NCI-H748 treated with DMSO at 0.1 percent for 48 hours (cell line): ENCODE data around the gene FARS2.

Experiments used
- DNase-seq: peaks from one replicate; lab custom pipeline; 2025; lab: John Stamatoyannopoulos, UW

The FARS2 gene

GRCh38 chr6:5260661-5261544, at the start of gene FARS2, which contains the start of gene LYRM4:
FARS2 (plus strand) TSS chr6:5261513.
LYRM4 (minus strand) TSS chr6:5260950; CDS start chr6:5260733, 217 bp downstream.
- peak; percentile 87 for DNase-seq

- no peak for DNase-seq
Measured at GRCh38 chr6:5213836-5214235, 47.5 kb upstream of the FARS2 start.

- no peak for DNase-seq
Measured at GRCh38 chr6:5214570-5215052, 46.7 kb upstream of the FARS2 start.

- no peak for DNase-seq
Measured at GRCh38 chr6:5215159-5215558, 46.2 kb upstream of the FARS2 start.

- DNase-seq = no peak
Measured at GRCh38 chr6:5215799-5216198, 45.5 kb upstream of the FARS2 start.

GRCh38 chr6:5217356-5217755, 44.0 kb upstream of the FARS2 start:
- DNase-seq = no peak

GRCh38 chr6:5219011-5219691, 42.2 kb upstream of the FARS2 start:
- no peak for DNase-seq

- no peak for DNase-seq
Measured at GRCh38 chr6:5220443-5220842, 40.9 kb upstream of the FARS2 start.

GRCh38 chr6:5223309-5223708, 38.0 kb upstream of the FARS2 start:
- DNase-seq = no peak

- DNase-seq = no peak
Measured at GRCh38 chr6:5229356-5229755, 32.0 kb upstream of the FARS2 start.

- no peak for DNase-seq
Measured at GRCh38 chr6:5230081-5230480, 31.2 kb upstream of the FARS2 start.

GRCh38 chr6:5231289-5231688, 30.0 kb upstream of the FARS2 start:
- no peak for DNase-seq

GRCh38 chr6:5234874-5235273, 26.4 kb upstream of the FARS2 start:
- no peak for DNase-seq

- no peak for DNase-seq
Measured at GRCh38 chr6:5235830-5236229, 25.5 kb upstream of the FARS2 start.

- DNase-seq = no peak
Measured at GRCh38 chr6:5237805-5238204, 23.5 kb upstream of the FARS2 start.

GRCh38 chr6:5238336-5238735, 23.0 kb upstream of the FARS2 start:
- DNase-seq = no peak

- DNase-seq = no peak
Measured at GRCh38 chr6:5241252-5241651, 20.1 kb upstream of the FARS2 start.

- no peak for DNase-seq
Measured at GRCh38 chr6:5243069-5243468, 18.2 kb upstream of the FARS2 start.

- DNase-seq = no peak
Measured at GRCh38 chr6:5246141-5247097, 14.9 kb upstream of the FARS2 start.

GRCh38 chr6:5247201-5247600, 14.1 kb upstream of the FARS2 start:
- DNase-seq = no peak

GRCh38 chr6:5248302-5249098, 12.8 kb upstream of the FARS2 start:
- no peak for DNase-seq
